Keratinocyte (primary cell): ENCODE results near the gene SLC35A1. TPM values are rescaled to one million over a fixed set of nuclear protein-coding genes. Genes with fewer than 3 reads are reported as not detected.

ENCODE experiments used
- DNase-seq: peaks from one replicate; pipeline ENCODE4 v3.0.0-alpha.2; 2011; ENCODE audit warnings: low read depth, missing footprints, low spot score
- FAIRE-seq: peaks from 2 replicates; lab custom pipeline; 2011; peaks lifted over from hg19 to GRCh38; lab: Jason Lieb, UNC
- H2AFZ ChIP-seq: 2 replicates; pipeline ENCODE4 v1.6.0; 2012; ENCODE audit warnings: low read length, control low read depth, inconsistent platforms; ENCODE audit not compliant: control insufficient read depth
- H3K27ac ChIP-seq: 2 replicates; pipeline ENCODE4 v1.5.1; 2011; ENCODE audit warnings: low read length; ENCODE audit not compliant: control insufficient read depth, insufficient read depth
- H3K27me3 ChIP-seq: 3 replicates; pipeline ENCODE4 v1.6.0; 2011; ENCODE audit warnings: low read length; ENCODE audit not compliant: control insufficient read depth, insufficient read depth; ENCODE audit errors: extremely low read depth
- H3K36me3 ChIP-seq, 2 experiments: 2 replicates in 1 of 2; 3 replicates in 1 of 2; pipeline ENCODE4 v1.5.1; 2011; ENCODE audit warnings: low read length in 2 of 2, mild to moderate bottlenecking in 1 of 2; ENCODE audit not compliant: control insufficient read depth in 2 of 2, insufficient read depth in 2 of 2; ENCODE audit errors: extremely low read depth in 1 of 2
- H3K4me1 ChIP-seq: 3 replicates; pipeline ENCODE4 v1.5.1; 2011; ENCODE audit warnings: low read length; ENCODE audit not compliant: control insufficient read depth, insufficient read depth; ENCODE audit errors: extremely low read depth
- H3K4me2 ChIP-seq: 3 replicates; pipeline ENCODE4 v1.6.0; 2011; ENCODE audit warnings: low read depth, low read length; ENCODE audit not compliant: control insufficient read depth, insufficient read depth; ENCODE audit errors: extremely low read depth
- H3K4me3 ChIP-seq, 3 experiments: fragments of 200-600 bp in 1 of 3; sonication (generic) in 1 of 3; 2 replicates in 2 of 3; 3 replicates in 1 of 3; pipeline ENCODE4 v1.5.1; 2011 to 2016; ENCODE audit warnings: low read length in 3 of 3, mild to moderate bottlenecking in 3 of 3, control low read depth in 2 of 3, inconsistent platforms in 1 of 3, low read depth in 1 of 3, mixed read lengths in 1 of 3, mixed run types in 1 of 3, moderate library complexity in 1 of 3; ENCODE audit not compliant: control insufficient read depth in 2 of 3, insufficient read depth in 2 of 3; ENCODE audit errors: extremely low read depth in 1 of 3
- H3K79me2 ChIP-seq: 2 replicates; pipeline ENCODE4 v1.6.0; 2012; ENCODE audit warnings: low read length; ENCODE audit not compliant: control insufficient read depth, insufficient read depth
- H3K9ac ChIP-seq: 3 replicates; pipeline ENCODE4 v1.6.0; 2011; ENCODE audit warnings: low read length; ENCODE audit not compliant: control insufficient read depth, insufficient read depth; ENCODE audit errors: extremely low read depth
- H3K9me1 ChIP-seq: 3 replicates; pipeline ENCODE4 v1.6.0; 2011; ENCODE audit warnings: low read length; ENCODE audit not compliant: control insufficient read depth, insufficient read depth; ENCODE audit errors: extremely low read depth
- H3K9me3 ChIP-seq: 2 replicates; pipeline ENCODE4 v1.5.1; 2012; ENCODE audit warnings: low read depth, low read length; ENCODE audit not compliant: control insufficient read depth
- H4K20me1 ChIP-seq: 3 replicates; pipeline ENCODE4 v1.6.0; 2011; ENCODE audit warnings: low read length; ENCODE audit not compliant: control insufficient read depth, insufficient read depth; ENCODE audit errors: extremely low read depth
- CTCF ChIP-seq, 3 experiments: IDR thresholded peaks in 1 of 3; conservative IDR thresholded peaks in 1 of 3; optimal IDR thresholded peaks in 1 of 3; 2 replicates in 2 of 3; 3 replicates in 1 of 3; pipeline versions ENCODE3 to v1.5.1; 2011; ENCODE audit warnings: low read length in 3 of 3, mild to moderate bottlenecking in 3 of 3, moderate library complexity in 2 of 3, control low read depth in 1 of 3, inconsistent platforms in 1 of 3; ENCODE audit not compliant: insufficient read depth in 2 of 3; ENCODE audit errors: extremely low read depth in 1 of 3
- EZH2 ChIP-seq: IDR thresholded peaks from one replicate; pipeline ENCODE4 v1.6.1; 2012; ENCODE audit warnings: inconsistent platforms, mild to moderate bottlenecking, low read length, moderate library complexity
- dilution Hi-C: fragments of 300-500 bp; cut with MboI; formaldehyde crosslinking; loops from one replicate; pipeline ENCODE4 v1.7.0; 2020; ENCODE audit warnings: low sequenced_read_pairs; ENCODE audit not compliant: extremely low pct_ligation_motif_present
- polyA plus RNA-seq, 5 experiments: library from polyadenylated mRNA; depleted of rRNA in 3 of 5; stranded (reverse) in 3 of 5; stranded (forward) in 1 of 5; unstranded in 1 of 5; fragments of >200 nt; gene quantifications; 1 replicate in 1 of 5; 2 replicates in 3 of 5; 3 replicates in 1 of 5; pipeline versions ENCODE4 v1.2.1 to v1.2.3, GENCODE V29; 2011 to 2012; ENCODE audit warnings: missing spikeins in 2 of 5, low read depth in 1 of 5, low replicate concordance in 1 of 5

SLC35A1 gene
- polyA plus RNA-seq, 1 donor (not counting 4 experiments of a cell fraction or from before 2014, with no cell fraction given): 25.1 TPM

GRCh38 chr6:87473419-87473903, 687 bp downstream of the SLC35A1 start:
- H3K27ac ChIP-seq: peak overlapping the region; percentile 90
- no peak for FAIRE-seq

GRCh38 chr6:87481931-87482330, 9.2 kb downstream of the SLC35A1 start:
- Histone ChIP-seq H4K20me1 (no peaks in the 10 kb centered on the region), H3K9ac (no peak overlapping the region), H3K36me3 (peaks cover 4% of the 10 kb centered on the region in 2 experiments), H3K9me3 (peaks cover 8% of the 10 kb centered on the region), H3K27ac (no peak overlapping the region), H3K4me1 (no peaks in the 10 kb centered on the region), H3K4me2 (no peak overlapping the region), H3K4me3 (no peak overlapping the region), H3K9me1 (no peaks in the 10 kb centered on the region), H3K79me2 (no peaks in the 10 kb centered on the region), H2AFZ (no peak overlapping the region), H3K27me3 (no peaks in the 10 kb centered on the region)
- FAIRE-seq: no peak
- TF ChIP-seq EZH2 (no peak), CTCF (optimal IDR thresholded peaks at IDR 0.05 in 1 of 3, IDR thresholded peaks at IDR 0.05 in 1 of 3, conservative IDR thresholded peaks at IDR 0.05 in 1 of 3; ENCODE audit: extremely low read depth in 1 of 3, insufficient read depth in 2 of 3, low read length in 3 of 3) (no peak)
- no peak for DNase-seq
- dilution Hi-C loops: no loop called here

More at GRCh38 chr6:87473419-87473903, 687 bp downstream of the SLC35A1 start:
- no peaks in the 10 kb centered on the region for H4K20me1 ChIP-seq
- H3K9ac ChIP-seq: peak overlapping the region; percentile 86
- TF ChIP-seq CTCF (optimal IDR thresholded peaks at IDR 0.05 in 1 of 3, IDR thresholded peaks at IDR 0.05 in 1 of 3, conservative IDR thresholded peaks at IDR 0.05 in 1 of 3; ENCODE audit: extremely low read depth in 1 of 3, insufficient read depth in 2 of 3, low read length in 3 of 3): no peak
- no peak for TF ChIP-seq EZH2
- peak overlapping the region; percentile 99 for H3K4me2 ChIP-seq
- peaks cover 13% of the 10 kb centered on the region for H3K4me1 ChIP-seq
- no peak for DNase-seq
- dilution Hi-C loops: no loop called here
- no peaks in the 10 kb centered on the region for H3K9me1 ChIP-seq
- H3K4me3 ChIP-seq: peak overlapping the region; percentile 89 to 96 (median 93)
- H2AFZ ChIP-seq: peak overlapping the region; percentile 99
- no peaks in the 10 kb centered on the region for H3K27me3 ChIP-seq
- no peaks in the 10 kb centered on the region for H3K9me3 ChIP-seq
- H3K36me3 ChIP-seq: no peaks in the 10 kb centered on the region
- peaks cover 18% of the 10 kb centered on the region for H3K79me2 ChIP-seq
